Suprapubic skin (tissue), 4 donors: ENCODE data around the gene BCKDK. TPM values are rescaled to one million over a fixed set of nuclear protein-coding genes. Genes with fewer than 3 reads are reported as not detected.
A peak's percentile ranks its signal among the peaks of the same experiment; 100 is the strongest.

ENCODE experiments used
- DNase-seq, 2 donors: peaks; one replicate each; pipeline ENCODE4 v3.0.0-alpha.2; 2019; ENCODE audit warnings: low spot score in 2 of 2
- H3K27ac ChIP-seq: fragments of 200-600 bp; sonication (generic); one replicate; pipeline ENCODE4 v1.5.1; 2019
- H3K27me3 ChIP-seq: fragments of 200-600 bp; sonication (generic); one replicate; pipeline ENCODE4 v1.5.1; 2019
- H3K36me3 ChIP-seq: fragments of 200-600 bp; sonication (generic); one replicate; pipeline ENCODE4 v1.5.1; 2019
- H3K4me1 ChIP-seq: fragments of 200-600 bp; sonication (generic); one replicate; pipeline ENCODE4 v1.5.1; 2019
- H3K4me3 ChIP-seq: fragments of 200-600 bp; sonication (generic); one replicate; pipeline ENCODE4 v1.5.1; 2019; ENCODE audit warnings: mild to moderate bottlenecking
- H3K9me3 ChIP-seq: fragments of 200-600 bp; sonication (generic); one replicate; pipeline ENCODE4 v1.5.1; 2019
- CTCF ChIP-seq, 2 donors: fragments of 200-600 bp in 1 of 2; fragments of 450-650 bp in 1 of 2; sonication (generic) in 1 of 2; IDR thresholded peaks; one replicate each; pipeline ENCODE4 v1.5.1; 2016 to 2019; ENCODE audit warnings: antibody characterized with exemption in 2 of 2, mild to moderate bottlenecking in 1 of 2, moderate library complexity in 1 of 2
- EP300 ChIP-seq: sonication (generic); formaldehyde crosslinking; IDR thresholded peaks from one replicate; pipeline ENCODE4 v1.6.1; 2017; ENCODE audit warnings: antibody characterized with exemption
- POLR2A ChIP-seq, 2 donors: fragments of 450-650 bp; IDR thresholded peaks; one replicate each; pipeline ENCODE4 v1.6.1; 2017; ENCODE audit warnings: antibody characterized with exemption in 2 of 2, mild to moderate bottlenecking in 2 of 2, moderate library complexity in 2 of 2
- POLR2AphosphoS5 ChIP-seq, 3 donors: sonication (generic); formaldehyde crosslinking; IDR thresholded peaks; one replicate each; pipeline ENCODE4 v1.6.1; 2017; ENCODE audit warnings: antibody characterized with exemption in 3 of 3
- WGBS: methylation state at CpG from one replicate; pipeline ENCODE4 v1.1.5; 2018; 5-methylcytosine and 5-hydroxymethylcytosine counted together
- total RNA-seq, 4 donors: library from RNA; depleted of rRNA; stranded (reverse); fragments of >200 nt; gene quantifications; one replicate each; pipeline ENCODE4 v1.1.0, GENCODE V29; 2016

BCKDK gene
- total RNA-seq, 4 donors from 2014 or later = 51.0 to 63.2 (median 58.2) TPM

- no peaks in the 10 kb centered on the region for H3K9me3 ChIP-seq
- peaks cover 72% of the 10 kb centered on the region for H3K4me1 ChIP-seq
- H3K27me3 ChIP-seq = no peaks in the 10 kb centered on the region
- WGBS = 85% methylated on average over 10 of the region's 12 CpGs
- H3K4me3 ChIP-seq = peak overlapping the region; percentile 100
- H3K27ac ChIP-seq = no peak overlapping the region
- no peak for DNase-seq
- TF ChIP-seq POLR2A (IDR thresholded peaks at IDR 0.05) (no peak), EP300 (no peak), CTCF (IDR thresholded peaks at IDR 0.05) (no peak)
- peaks cover 34% of the 10 kb centered on the region for H3K36me3 ChIP-seq
Observed at GRCh38 chr16:31109622-31110021, 1.4 kb downstream of the BCKDK start.

- Histone ChIP-seq H3K9me3 (no peaks in the 10 kb centered on the region), H3K27ac (no peak overlapping the region), H3K36me3 (peaks cover 34% of the 10 kb centered on the region), H3K4me3 (no peak overlapping the region), H3K4me1 (peaks cover 75% of the 10 kb centered on the region), H3K27me3 (no peaks in the 10 kb centered on the region)
- TF ChIP-seq CTCF (IDR thresholded peaks at IDR 0.05) = no peak
- WGBS = 89% methylated on average over 22 of the region's 26 CpGs
- DNase-seq = no peak
Observed at GRCh38 chr16:31110106-31111034, 2.2 kb downstream of the BCKDK start.

GRCh38 chr16:31111881-31112466 is 3.8 kb downstream of the BCKDK start:
- Histone ChIP-seq H3K4me3 (no peak overlapping the region), H3K4me1 (peaks cover 77% of the 10 kb centered on the region), H3K9me3 (no peaks in the 10 kb centered on the region), H3K27me3 (no peaks in the 10 kb centered on the region), H3K27ac (peak overlapping the region; percentile 57), H3K36me3 (peaks cover 34% of the 10 kb centered on the region)
- 80% methylated on average over 4 of the region's 23 CpGs for WGBS
- DNase-seq = no peak
- TF ChIP-seq EP300 (no peak), CTCF (IDR thresholded peaks at IDR 0.05) (no peak), POLR2AphosphoS5 (IDR thresholded peaks at IDR 0.05) (no peak), POLR2A (IDR thresholded peaks at IDR 0.05) (no peak)

DNA sequence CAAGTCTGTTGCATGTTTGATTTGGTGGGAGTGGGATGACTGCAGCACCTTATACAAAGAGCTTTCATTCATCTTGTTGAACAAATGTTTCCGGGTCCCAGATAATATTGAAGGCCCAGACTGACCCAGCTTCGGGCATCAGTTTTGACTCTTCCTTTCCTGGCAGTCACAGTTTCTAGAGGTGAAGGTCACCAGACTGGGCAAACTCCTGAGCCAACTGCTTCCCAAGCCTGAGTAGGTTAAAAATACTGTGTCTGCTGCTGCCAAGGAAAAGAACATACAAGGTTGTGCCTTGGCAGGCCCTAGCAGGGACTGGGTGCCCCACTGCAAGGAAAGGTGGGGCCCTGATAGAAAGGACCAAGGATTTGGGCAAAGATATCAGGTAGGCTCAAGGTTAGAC is 4.5 kb downstream of the BCKDK start:
- H3K27ac ChIP-seq = peak overlapping the region; percentile 57
- peaks cover 34% of the 10 kb centered on the region for H3K36me3 ChIP-seq
- no peaks in the 10 kb centered on the region for H3K27me3 ChIP-seq
- peaks cover 77% of the 10 kb centered on the region for H3K4me1 ChIP-seq
- 52% methylated on average over 2 of the region's 2 CpGs for WGBS
- no peaks in the 10 kb centered on the region for H3K9me3 ChIP-seq
- H3K4me3 ChIP-seq = no peak overlapping the region
- no peak for DNase-seq
- no peak for TF ChIP-seq POLR2A (IDR thresholded peaks at IDR 0.05)
- no peak for TF ChIP-seq CTCF (IDR thresholded peaks at IDR 0.05)
- TF ChIP-seq POLR2AphosphoS5 (IDR thresholded peaks at IDR 0.05) = no peak
- no peak for TF ChIP-seq EP300
